ENCODE measurements around the gene KDM2A.

KDM2A gene

GRCh38 chr11:67102664-67103063, 16.4 kb upstream of the KDM2A start:
- Histone ChIP-seq H3K9me3 (ENCODE audit: control insufficient read depth, insufficient read depth, low read depth, low read length) (no peaks in the 10 kb centered on the region), H3K4me3 (ENCODE audit: low read depth, low read length) (no peak overlapping the region), H3K4me1 (ENCODE audit: control insufficient read depth, insufficient read depth, low read length) (no peaks in the 10 kb centered on the region), H3K36me3 (ENCODE audit: control insufficient read depth in 2 of 2, insufficient read depth in 1 of 2, low read length in 2 of 2) (no peaks in the 10 kb centered on the region), H3K27ac (ENCODE audit: extremely low read depth, low read depth, low read length) (no peak overlapping the region)
- TF ChIP-seq ZFHX2 (tag by site-specific recombination; conservative IDR thresholded peaks at IDR 0.05) (peak; percentile 58), ZNF121 (tag by site-specific recombination; IDR thresholded peaks at IDR 0.05) (no peak), EGR2 (tag by site-specific recombination; IDR thresholded peaks at IDR 0.05; ENCODE audit: low read depth) (peak; percentile 45)
- ChIA-PET POLR2A (interaction anchor here (0.6 kb wide), 1 partner anchor 23 kb away, joined by 4 read pairs; no protein-coding TSS in a partner anchor), CTCF (no interaction called here)

- Histone ChIP-seq H3K4me1 (ENCODE audit: control insufficient read depth, insufficient read depth, low read length) (no peaks in the 10 kb centered on the region), H3K4me3 (ENCODE audit: low read depth, low read length) (no peak overlapping the region), H3K27ac (ENCODE audit: extremely low read depth, low read depth, low read length) (no peak overlapping the region), H3K36me3 (ENCODE audit: control insufficient read depth in 2 of 2, insufficient read depth in 1 of 2, low read length in 2 of 2) (no peaks in the 10 kb centered on the region), H3K9me3 (ENCODE audit: control insufficient read depth, insufficient read depth, low read depth, low read length) (no peaks in the 10 kb centered on the region)
- ChIA-PET CTCF (interaction anchor here (1.0 kb wide), 2 partner anchors 9 to 11 kb away, joined by 4 to 7 read pairs; no protein-coding TSS in a partner anchor), POLR2A (no interaction called here)
- TF ChIP-seq, protein P1, sequence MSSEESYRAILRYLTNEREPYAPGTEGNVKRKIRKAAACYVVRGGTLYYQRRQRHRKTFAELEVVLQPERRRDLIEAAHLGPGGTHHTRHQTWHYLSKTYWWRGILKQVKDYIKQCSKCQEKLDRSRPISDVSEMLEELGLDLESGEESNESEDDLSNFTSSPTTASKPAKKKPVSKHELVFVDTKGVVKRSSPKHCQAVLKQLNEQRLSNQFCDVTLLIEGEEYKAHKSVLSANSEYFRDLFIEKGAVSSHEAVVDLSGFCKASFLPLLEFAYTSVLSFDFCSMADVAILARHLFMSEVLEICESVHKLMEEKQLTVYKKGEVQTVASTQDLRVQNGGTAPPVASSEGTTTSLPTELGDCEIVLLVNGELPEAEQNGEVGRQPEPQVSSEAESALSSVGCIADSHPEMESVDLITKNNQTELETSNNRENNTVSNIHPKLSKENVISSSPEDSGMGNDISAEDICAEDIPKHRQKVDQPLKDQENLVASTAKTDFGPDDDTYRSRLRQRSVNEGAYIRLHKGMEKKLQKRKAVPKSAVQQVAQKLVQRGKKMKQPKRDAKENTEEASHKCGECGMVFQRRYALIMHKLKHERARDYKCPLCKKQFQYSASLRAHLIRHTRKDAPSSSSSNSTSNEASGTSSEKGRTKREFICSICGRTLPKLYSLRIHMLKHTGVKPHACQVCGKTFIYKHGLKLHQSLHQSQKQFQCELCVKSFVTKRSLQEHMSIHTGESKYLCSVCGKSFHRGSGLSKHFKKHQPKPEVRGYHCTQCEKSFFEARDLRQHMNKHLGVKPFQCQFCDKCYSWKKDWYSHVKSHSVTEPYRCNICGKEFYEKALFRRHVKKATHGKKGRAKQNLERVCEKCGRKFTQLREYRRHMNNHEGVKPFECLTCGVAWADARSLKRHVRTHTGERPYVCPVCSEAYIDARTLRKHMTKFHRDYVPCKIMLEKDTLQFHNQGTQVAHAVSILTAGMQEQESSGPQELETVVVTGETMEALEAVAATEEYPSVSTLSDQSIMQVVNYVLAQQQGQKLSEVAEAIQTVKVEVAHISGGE (tag by site-specific recombination; conservative IDR thresholded peaks at IDR 0.05; ENCODE audit: low read depth) = no peak
- TF ChIP-seq KLF7 (tag by site-specific recombination; IDR thresholded peaks at IDR 0.05; ENCODE audit: borderline replicate concordance) (no peak), ZSCAN30 (tag by site-specific recombination; IDR thresholded peaks at IDR 0.05) (no peak), ZNF37A (tag by site-specific recombination; IDR thresholded peaks at IDR 0.05) (no peak), ZSCAN16 (tag by site-specific recombination; IDR thresholded peaks at IDR 0.05) (no peak), ZNF132 (tag by site-specific recombination; IDR thresholded peaks at IDR 0.05; ENCODE audit: borderline replicate concordance) (no peak), ZNF48 (tag by site-specific recombination; IDR thresholded peaks at IDR 0.05) (no peak)
- TF ChIP-seq, protein P2, sequence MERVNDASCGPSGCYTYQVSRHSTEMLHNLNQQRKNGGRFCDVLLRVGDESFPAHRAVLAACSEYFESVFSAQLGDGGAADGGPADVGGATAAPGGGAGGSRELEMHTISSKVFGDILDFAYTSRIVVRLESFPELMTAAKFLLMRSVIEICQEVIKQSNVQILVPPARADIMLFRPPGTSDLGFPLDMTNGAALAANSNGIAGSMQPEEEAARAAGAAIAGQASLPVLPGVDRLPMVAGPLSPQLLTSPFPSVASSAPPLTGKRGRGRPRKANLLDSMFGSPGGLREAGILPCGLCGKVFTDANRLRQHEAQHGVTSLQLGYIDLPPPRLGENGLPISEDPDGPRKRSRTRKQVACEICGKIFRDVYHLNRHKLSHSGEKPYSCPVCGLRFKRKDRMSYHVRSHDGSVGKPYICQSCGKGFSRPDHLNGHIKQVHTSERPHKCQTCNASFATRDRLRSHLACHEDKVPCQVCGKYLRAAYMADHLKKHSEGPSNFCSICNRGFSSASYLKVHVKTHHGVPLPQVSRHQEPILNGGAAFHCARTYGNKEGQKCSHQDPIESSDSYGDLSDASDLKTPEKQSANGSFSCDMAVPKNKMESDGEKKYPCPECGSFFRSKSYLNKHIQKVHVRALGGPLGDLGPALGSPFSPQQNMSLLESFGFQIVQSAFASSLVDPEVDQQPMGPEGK (tag by site-specific recombination; IDR thresholded peaks at IDR 0.05) = no peak
Observed at GRCh38 chr11:67105964-67106363, 13.1 kb upstream of the KDM2A start.

GRCh38 chr11:67111261-67111660, 7.8 kb upstream of the KDM2A start:
- Histone ChIP-seq H3K4me3 (ENCODE audit: low read depth, low read length) (no peak overlapping the region), H3K27ac (ENCODE audit: extremely low read depth, low read depth, low read length) (no peak overlapping the region), H3K4me1 (ENCODE audit: control insufficient read depth, insufficient read depth, low read length) (no peaks in the 10 kb centered on the region), H3K9me3 (ENCODE audit: control insufficient read depth, insufficient read depth, low read depth, low read length) (no peaks in the 10 kb centered on the region), H3K36me3 (ENCODE audit: control insufficient read depth in 2 of 2, insufficient read depth in 1 of 2, low read length in 2 of 2) (no peaks in the 10 kb centered on the region)
- POLR2A ChIA-PET = interaction anchor here (0.6 kb wide), 1 partner anchor 221 kb away, joined by 3 read pairs; no protein-coding TSS in a partner anchor
- TF ChIP-seq PRDM10 (tag by site-specific recombination; IDR thresholded peaks at IDR 0.05) = peak; percentile 90
- TF ChIP-seq ZNF600 (tag by site-specific recombination; IDR thresholded peaks at IDR 0.05) = 0 out of 2 replicates have a peak, but pooled peaks have one; percentile 21
- TF ChIP-seq ZNF571 (tag by site-specific recombination; IDR thresholded peaks at IDR 0.05) = no peak
- 0 out of 2 replicates have a peak, but pooled peaks have one; percentile 49 for TF ChIP-seq ZBTB44 (tag by site-specific recombination; IDR thresholded peaks at IDR 0.05)
- CTCF ChIA-PET = interaction anchor here (0.7 to 1.4 kb wide), 2 partner anchors 30 to 151 kb away, joined by 3 to 5 read pairs; no protein-coding TSS in a partner anchor
